Measurements from ENCODE around the gene TMEM52.

DNA sequence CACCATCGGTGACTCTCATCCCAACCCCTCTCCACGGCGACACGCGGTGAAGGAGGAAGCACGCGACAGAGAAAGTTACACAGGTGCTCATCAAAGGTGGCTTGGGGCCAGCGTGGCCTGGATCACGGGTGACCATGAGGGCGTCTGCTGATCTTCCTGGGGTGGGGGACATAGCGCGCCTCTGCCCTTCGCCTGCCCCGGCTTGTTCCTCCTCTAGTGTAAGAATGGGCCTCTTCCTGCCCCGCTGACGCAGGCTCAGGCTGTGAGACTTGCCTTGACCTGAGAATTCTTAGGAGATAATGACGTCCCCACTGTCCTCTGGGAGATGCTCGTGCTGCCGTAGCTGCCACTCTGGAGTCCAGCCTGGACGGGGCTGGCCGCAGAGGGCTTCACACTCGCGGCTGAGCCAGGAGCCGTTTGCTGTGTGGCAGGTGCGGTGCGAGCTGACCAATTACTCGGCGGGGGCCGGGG lies 39.0 kb upstream of the TMEM52 start:
- TF ChIP-seq CTCF (IDR thresholded peaks at IDR 0.05; ENCODE audit: low read depth, low read length) (no peak), EZH2phosphoT487 (IDR thresholded peaks at IDR 0.05; ENCODE audit: low read depth) (no peak)
